ELF-1 (cell line): ENCODE data around the gene TCF4.

Experiments
- DNase-seq: peaks from one replicate; pipeline ENCODE4 v3.0.0-alpha.2; 2016; ENCODE audit warnings: low read depth, low spot score

TCF4 gene

DNA sequence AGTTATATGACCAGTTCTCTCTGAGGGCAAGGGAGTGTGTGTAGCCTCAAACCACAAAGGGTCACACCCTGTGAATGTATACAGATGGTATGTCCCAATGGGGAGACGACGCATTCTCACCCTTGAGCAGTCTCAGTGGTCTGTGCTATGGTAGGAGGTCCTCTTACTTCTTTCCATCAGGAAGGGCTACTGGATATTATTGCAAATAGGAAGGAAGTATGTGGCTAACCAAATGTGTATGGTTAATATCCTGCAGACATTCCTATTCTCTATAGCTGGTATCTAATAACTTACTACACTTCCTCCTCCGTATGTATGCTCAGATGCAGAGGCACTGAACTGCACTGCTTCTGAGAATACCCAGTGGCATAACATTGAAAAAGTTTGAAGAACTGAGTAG is 322.0 kb downstream of the TCF4 start:
- no peak for DNase-seq

DNA sequence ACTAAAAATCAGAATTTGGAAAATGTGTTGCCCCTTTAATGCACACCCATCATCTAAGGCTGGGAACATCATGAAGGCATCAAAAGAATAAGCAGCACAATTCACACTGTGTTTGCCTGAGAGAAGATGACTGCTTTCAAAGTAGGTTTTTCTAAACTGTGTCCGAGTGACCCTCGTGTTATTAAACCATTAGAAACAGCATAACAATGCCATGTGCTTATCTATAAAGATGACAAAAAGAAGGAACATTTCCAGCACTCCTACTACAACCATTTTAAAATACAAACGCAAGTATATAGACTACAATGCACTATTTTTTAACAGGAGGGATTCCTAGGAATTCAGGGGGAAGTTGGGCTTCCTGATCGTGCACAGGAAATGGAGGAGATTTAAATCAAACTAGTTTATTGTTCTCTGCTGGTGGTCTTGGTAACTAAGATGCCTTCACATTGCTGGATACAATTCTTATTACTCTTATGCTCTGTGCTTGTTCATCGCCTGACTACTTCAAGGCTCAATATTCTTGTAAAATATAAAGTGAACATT is 322.8 kb downstream of the TCF4 start:
- DNase-seq: no peak

DNA sequence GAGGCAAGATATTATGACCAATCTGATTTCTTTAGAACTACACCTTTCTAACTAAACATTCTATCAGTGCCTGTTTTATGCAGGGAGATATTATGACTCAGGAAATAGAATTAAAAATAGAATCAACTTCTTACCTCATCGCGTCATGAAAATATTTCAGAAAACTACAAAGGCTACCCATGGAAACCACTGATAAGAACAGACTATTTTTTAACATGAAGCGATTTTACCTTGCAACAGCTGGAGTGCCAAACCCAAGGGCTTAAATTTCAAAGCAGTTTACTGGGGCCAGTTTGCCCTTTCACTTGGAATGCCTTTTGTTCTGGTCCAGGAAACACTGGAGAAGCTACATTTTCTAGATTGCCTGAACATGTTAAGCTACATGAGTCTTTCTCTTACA is 323.9 kb downstream of the TCF4 start:
- no peak for DNase-seq

DNA sequence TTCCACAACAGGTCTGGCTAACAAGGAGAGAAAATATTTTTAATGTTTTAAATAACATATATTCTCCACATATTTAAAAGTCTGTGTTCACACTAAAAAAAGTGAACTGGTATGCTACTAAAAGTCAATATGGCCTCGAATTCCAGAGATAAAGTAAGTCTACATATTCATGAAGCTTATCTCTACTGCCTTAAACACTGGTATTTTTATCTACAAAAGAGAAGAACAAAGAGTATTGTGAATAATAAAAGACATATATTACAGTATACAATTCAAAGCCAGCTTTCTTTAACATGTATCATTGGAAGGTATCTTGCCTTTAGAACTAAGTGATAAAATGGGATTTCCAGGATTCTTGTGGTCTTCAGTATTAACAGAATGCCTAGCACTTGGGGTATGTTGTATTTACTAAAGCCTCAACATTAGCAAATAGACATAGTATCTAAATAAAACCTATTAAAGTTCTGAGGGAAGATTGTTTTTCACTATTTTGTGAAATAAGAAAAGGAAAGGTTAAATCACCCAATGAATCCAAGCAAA is 325.9 kb downstream of the TCF4 start:
- DNase-seq: no peak

DNA sequence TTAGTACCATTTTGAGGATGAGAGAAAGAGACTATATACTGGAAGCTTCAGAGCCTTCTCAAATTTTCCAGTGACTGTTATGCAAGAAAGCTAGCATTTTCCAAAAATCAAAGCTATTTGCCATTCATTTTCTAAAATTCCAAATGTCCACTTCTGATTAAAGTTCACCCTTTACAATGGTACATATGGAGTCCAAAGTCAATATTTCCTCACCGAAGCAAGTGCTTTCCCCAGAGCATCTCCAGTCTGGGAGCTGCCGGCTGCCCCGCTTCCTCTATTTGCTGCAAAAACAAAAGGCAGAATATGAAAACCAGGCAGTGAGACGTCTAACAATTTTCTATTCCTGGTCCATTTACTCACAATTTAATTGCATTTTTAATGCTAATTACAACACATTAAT is 326.7 kb downstream of the TCF4 start:
- DNase-seq: no peak

DNA sequence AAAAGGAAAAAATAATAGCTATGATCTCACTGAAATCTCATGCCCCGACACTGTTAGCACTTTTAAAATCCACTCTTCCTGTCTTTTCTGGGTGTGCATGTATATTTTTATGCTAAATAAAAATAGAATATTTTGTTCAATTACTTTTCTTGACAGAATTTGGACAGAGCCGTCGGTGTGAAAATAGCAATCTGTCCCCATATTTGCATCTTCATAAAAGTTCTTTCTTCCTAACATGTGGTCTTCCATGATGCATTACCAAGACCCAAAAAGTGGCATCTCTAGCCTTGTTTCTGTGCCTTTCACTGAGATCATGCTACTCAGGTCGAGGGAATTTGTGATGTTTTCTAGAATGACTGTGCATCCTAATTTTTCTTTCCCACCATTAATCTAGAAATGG is 329.9 kb downstream of the TCF4 start:
- no peak for DNase-seq

DNA sequence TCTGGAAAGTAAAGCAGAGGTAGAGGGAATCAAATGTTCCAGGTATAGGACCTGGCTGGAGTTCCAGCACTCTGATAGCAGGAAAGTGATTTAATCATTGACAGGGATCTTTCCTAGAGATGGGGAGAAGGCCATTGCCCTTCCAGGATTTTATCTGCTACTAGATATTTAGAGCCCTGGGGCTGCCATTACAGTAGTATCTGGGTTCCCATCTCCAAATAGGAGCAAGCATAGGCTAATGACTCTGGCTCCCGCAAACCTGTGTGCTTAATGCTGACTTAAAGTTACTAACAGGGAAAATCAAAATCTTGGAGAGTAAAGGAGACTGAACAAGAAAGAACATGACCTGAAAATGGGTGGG is 331.1 kb downstream of the TCF4 start:
- DNase-seq: no peak

DNA sequence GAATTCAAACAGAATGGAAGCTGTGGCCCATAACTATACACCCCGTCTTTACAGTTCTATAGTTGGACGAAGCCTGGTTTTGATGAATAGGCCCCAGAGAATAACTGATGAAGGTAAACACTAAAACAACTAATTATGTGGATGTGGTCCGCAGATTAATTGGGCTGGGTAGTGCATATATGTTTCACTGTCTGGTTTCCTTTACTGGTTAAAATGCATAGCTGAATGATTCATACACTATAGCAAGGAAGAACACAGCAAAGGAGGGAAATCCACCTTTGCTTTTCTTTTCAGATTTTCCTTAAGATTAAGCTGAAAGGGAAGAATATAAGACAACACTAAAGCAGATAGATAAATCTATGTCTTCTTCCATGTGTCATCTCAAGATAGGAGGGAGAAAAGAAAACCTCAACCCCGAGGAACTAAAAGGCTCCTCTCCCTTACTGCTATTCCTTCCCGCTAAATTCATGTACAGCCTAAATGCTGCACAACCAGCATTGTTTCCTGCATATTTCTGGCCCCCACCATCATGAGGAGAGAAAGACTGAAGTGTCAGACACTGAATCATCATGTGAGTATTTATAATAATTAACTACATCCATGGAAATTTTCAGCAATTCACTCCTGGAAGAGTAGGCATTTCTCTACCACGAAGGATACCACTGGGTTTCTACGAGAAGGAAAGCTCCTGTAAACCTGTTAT is 331.6 kb downstream of the TCF4 start:
- no peak for DNase-seq

DNA sequence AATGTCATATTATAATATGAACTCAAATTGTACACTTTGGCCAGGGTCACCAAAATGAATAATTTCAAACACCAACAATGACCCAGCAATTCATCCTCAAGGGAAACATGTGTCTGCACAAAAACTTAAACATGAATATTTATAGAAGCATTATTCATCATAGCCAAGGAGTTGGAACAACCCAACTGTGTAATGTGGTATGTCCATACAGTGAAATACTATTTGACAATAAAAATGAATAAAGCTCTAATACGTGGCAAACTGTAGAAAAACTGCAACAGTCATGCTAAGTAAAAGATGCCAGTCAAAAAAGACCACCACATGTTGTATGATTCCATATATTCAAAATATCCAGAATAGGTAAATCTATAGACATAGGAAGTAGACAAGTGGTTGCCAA is 334.2 kb downstream of the TCF4 start:
- no peak for DNase-seq

DNA sequence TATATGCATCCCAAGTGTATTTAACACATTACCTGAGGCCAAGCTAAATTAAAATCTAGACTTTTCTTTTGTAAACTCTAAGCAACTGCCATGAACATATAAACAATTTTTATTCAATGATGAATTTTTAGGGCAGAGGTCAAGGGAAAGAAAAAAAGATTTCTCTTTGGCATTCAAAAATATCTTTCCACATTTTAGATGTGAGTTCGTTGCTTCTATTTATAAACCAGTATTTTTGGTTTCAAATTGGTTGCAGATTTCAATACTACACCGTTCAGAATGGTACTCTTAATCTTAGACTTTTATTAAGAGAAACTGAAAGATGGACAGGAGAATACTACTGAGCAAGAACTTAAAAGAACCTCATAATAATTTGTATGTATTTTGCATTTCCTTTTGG is 335.1 kb downstream of the TCF4 start:
- DNase-seq: no peak

DNA sequence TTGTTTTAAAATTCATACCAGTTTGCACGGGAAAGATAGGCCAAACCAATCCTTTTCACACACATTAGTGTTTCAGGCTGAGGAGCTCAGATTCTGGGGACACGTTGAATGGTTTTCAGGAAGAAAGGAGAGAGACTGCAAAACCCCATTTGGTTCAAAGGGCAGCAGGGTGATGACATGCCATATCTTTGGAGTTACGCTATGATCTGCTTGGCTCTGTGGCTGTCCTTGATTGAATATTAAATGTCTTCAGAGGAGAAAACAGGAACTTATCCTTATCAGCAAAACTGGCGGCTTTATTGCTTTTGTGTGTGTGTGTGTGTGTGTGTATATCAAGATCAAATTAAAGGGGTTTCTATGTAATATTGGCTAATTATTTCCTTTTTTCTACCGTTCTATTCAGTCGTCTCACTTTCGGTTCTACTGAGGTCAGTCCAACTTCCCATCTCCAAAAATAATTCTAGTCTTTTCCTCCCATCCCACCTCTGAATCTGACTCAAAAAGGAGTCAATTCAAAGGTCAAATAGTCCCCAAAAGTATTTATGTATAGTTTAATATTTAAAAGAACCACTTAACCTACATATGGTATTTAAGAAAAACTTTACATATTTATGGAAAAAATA is 335.8 kb downstream of the TCF4 start:
- no peak for DNase-seq

DNA sequence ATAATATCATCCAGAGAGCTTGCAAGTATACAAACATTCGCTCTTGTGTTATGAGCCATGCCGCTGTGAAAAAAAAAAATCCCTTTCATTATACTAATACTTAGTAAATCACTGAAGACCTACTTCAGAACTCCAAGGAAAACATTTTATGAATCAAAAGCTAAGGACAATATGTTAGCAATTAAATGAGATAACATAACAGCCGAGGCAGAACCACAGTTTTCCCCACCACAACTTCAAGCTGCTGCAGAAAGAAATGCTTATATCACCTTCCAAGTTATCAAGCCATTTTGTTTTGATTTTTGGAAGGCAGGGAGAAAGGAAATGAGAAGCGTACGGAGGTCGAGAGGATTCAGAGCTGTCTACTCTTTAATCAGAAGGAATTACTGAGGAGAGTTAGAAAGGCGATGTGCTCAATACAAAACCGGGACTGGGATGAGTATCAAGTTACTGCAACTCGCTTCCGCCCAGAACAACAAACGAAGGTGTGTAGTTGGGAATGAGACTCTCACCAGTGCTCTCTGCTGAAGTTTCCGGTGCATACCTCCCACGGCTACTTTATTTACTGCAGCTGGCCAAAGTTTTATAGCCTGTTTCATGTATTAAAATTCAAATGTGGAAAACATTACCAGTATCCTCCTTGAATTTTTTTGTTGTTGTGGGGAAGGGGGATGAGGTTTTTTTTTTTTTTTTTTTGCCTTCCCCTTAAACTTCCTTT is 336.6 kb downstream of the TCF4 start:
- DNase-seq: peak; percentile 19

DNA sequence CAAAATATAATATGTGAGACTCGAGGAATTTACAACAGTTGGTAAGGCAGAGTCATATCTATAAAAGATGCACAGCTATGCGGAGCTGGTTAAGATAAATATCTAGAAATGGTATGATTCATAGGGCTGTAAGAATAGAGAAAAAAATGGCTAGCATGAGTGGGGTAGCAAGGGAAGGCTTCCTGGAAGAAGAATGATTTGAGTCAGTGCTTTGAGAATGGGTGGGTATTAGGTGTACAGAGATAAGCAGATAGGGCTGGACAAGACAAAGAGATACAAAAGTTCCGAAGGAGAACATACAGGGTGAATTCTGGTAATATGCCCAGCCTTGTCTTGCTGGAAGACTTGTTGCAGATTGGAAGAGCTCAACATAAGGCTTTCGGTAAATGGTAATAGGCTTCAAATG is 337.2 kb downstream of the TCF4 start:
- no peak for DNase-seq

DNA sequence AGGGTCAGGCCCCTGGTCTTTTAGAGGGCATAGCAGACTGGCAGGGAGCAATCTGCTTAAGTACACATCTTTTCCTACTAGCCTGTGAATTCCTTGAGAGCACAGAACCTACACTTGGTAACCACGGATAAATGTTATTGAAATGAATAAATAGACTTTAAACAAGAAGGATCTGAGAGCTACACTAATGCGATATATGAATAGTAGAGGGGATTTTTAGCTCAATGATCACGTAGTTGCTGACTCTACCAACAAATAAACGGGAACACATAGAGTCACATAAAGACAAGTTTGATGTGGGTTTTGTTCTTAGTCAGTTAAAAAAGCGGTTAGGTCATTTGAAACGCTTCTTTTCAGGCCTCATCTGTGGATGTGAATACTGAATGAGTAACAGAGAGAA is 338.4 kb downstream of the TCF4 start:
- DNase-seq: no peak

DNA sequence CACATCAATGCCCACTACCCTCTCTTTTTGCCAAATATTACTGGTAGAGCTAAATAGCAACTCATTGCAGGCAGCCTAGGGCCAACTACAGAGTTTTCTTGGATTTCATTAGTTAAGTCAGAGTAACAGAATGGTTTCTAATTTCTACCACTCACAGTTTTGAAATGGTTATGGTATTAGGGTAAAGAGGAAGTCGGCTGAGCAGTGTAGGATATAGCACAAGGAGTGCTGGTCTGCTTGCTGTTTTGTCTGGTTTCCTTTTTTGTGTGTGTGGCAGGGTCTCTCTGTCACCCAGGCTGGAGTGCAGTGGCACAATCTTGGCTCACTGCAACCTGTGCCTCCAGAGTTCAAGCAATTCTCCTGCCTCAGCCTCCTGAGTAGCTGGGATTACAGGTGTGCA is 339.5 kb downstream of the TCF4 start:
- DNase-seq: no peak

DNA sequence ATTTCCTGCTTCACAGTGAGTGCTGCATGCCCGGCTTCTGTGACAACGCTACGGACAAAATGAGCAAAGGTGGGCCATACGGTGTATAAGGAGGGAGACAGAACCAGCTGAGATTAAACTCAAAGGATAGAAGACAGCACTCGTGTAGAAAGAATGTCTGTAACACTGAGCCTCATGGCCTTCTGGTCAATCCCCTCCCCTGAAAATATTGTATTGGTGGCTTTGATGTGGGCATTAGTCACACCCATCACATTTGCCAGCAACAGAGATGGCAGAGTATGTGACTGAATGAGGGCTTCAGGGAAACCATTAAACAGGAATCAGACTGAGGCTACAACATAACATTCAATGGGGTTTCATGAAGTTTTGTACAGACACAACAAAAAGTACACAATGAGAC is 341.0 kb downstream of the TCF4 start:
- DNase-seq: no peak

DNA sequence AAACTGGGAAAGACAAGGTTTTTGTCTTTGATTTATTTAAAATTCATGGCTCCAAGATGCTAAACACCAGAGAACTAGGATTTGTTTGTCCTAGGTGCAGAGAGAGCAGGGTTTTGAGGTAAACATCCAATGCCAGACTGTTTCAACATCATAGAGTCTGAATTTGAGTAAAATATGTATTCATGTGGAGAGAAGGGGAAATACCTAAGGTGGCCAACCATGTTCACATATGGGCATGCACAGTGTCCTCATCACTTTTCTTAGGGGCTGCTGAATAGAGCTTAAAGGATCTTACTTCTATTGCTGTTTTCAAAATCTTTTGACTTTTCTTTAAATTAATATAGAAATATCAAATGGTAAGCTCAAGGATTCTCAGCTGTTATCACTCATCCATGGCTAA is 341.7 kb downstream of the TCF4 start:
- DNase-seq: no peak

DNA sequence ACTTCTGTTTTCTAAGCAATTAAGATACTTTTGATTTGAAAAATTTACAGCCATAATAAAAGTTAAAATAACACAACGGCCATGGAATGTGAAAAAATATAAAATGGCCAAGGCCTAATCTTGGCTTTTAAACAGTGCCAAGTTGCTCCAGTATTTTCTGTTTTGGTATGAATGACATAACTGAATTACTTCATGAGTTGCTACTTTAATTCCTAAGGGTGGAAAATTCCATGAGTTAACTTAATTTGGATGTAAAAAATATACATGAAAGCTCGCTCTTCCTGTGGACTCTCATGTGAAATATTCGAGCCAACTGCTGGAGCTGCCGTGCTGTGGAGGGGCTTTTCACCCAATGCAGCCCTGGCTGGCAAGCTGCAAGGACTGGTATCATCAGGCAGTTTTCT is 342.8 kb downstream of the TCF4 start:
- DNase-seq: no peak

DNA sequence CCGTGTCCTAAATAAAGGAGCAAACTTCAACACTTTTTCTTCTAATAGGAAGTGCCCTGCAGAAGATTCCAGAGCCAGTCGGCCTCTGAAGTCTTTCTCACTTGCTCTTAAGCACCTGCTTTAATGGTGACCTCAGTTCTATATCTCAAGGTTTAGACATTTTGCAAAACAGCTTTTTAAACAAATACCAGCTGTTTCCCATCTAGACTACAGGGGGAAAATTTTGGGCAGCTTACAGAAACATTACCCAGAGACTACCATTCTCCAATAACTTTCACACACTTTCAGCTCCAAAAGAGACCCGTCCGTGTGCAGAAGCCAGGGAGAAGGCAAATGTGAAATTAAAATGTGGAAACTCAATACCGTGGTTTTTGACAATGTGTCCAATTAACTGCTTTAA is 343.4 kb downstream of the TCF4 start:
- DNase-seq: no peak

DNA sequence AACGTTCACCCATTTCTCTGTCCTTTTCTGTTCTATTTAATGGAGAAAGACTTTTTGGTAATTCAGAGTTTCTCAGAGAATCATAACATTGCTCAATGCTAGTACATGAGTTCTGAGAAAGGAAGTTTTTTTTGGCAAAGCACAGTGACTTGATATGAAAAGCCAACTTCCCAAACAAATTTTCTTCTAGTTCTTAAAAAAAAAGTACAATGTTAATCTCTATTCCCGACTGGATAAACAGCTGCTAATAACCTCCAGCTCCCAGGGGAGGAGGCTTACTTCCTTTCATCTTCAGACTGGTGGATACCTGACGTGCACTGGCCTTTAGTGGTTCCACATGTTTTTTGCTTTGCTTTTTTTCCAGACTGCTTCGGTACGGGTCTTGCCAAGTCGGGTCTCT is 344.1 kb downstream of the TCF4 start:
- DNase-seq: no peak

DNA sequence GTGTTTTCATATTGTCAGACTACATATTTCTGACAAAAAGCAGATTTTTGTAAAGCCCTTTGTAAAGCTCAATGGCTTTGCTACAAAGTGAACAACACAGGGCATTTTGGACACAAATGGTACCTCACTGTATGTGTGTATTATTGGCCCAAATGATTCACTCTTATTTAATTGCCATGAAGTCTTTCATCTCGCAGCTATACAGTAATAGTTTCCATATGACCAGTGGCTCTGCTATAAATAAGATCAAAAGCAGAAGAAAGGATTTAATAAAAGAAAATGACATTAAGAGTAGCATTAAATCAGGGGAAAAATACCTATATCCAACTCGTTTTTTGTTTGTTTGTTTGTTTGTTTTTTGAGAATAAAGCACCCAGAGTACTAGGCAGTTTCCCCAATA is 344.7 kb downstream of the TCF4 start:
- DNase-seq: no peak

DNA sequence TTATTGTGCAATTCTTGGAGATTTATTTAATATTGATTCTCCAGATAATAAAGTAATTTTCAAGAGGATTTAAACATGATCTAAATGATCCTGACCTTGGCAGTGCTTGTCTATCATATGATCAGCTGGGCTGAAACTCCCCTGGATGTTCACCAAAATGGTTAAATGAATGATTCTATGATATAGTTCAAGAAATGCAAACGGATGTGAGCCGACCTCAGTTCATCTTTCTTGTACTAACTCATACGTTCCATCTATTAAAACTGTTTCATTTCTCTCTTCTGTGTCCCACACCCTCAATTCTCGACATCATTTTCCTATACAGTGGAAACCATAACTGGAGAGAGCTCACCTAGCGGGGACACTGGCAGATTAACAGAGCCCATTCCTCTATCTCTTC is 347.0 kb downstream of the TCF4 start:
- no peak for DNase-seq

DNA sequence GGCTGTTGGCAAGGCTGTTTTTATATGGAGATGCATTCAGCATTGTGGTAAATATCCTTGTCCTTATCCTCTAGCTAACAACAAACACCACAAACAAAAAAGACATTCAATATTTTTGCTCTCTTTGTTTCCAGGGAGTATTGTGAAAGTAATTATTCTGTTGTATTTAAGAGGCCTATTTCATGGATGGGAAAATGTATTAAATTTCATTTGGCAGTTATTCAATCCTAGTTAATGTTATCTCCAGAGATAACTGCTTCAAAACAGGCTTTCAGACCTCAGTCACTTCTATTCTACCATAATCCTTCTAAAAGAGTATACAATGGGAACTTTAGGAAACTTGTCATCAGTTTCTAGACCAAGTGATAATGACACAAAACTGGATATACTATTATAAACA is 348.3 kb downstream of the TCF4 start:
- DNase-seq: no peak
